ENCODE data around the gene NAALAD2.
A peak's percentile ranks its signal among the peaks of the same experiment; 100 is the strongest.
"Not testable (repeated sequence)": the region's sequence is repeated elsewhere in the genome, so short reads cannot be mapped to it uniquely, and the experiment has no call there.

Gene NAALAD2

GRCh38 chr11:90134478-90135003 is at the start of gene NAALAD2:
Gene NAALAD2 (plus strand): TSS chr11:90134663. CDS start chr11:90134759, 96 bp downstream.
- H3K27ac ChIP-seq = no peak within 1 kb of the TSS

GRCh38 chr11:90085650-90086049 is 48.8 kb upstream of the NAALAD2 start, which contains the start of gene UBTFL1:
Gene UBTFL1 (plus strand): TSS chr11:90085950. CDS start chr11:90085950, 0 bp downstream.
- not testable (repeated sequence) for H3K27ac ChIP-seq

More at GRCh38 chr11:90134478-90135003, at the start of gene NAALAD2:
- TF ChIP-seq CTCF (IDR thresholded peaks at IDR 0.05) (no peak), ZFX (IDR thresholded peaks at IDR 0.05; ENCODE audit: borderline replicate concordance) (no peak)

DNA sequence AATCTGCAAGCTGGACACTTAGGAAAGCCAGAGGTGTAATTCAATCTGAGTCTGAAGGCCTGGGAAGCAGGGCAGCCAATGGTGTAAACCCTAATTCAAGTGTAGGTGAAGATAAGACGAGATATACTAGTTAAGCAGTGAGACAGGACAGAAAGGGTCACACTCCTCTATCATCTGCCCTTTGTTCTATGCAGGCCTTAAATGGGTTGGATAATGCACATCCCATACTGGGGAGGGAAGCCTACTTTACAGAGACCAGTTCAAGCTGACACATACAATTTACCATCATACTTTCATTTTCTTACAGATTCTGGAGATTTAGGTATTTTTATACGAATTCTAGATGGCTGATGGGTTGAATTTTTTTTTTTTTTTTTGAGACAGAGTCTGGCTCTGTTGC is 45.7 kb upstream of the NAALAD2 start:
- not testable (repeated sequence) for H3K27ac ChIP-seq

- not testable (repeated sequence) for H3K27ac ChIP-seq
Measured at GRCh38 chr11:90095230-90095924, 39.1 kb upstream of the NAALAD2 start.

DNA sequence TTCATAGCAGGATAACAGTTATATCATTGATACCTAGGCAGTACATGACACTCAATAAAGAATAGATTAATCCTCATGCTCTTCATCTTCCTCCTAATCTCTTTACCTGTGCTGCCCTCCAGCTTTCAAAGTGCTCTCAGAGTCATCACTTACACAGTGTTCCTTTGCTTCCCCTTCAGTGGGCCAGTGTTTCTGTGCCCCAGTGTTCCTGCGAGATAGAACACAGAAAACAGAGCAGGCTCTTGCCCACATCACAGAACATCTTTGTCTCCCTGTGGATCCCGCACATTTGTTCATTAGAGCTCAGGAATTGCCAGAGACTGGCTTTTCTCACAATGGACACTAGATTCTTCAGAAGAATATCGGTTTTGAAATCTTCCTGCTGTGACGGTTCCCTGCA is 36.2 kb upstream of the NAALAD2 start:
- H3K27ac ChIP-seq = not testable (repeated sequence)

GRCh38 chr11:90100431-90100830 is 34.0 kb upstream of the NAALAD2 start:
- TF ChIP-seq ZFX (IDR thresholded peaks at IDR 0.05; ENCODE audit: borderline replicate concordance) (no peak), CTCF (IDR thresholded peaks at IDR 0.05) (no peak)
- no peak overlapping the region for H3K27ac ChIP-seq

GRCh38 chr11:90113541-90113940 is 20.9 kb upstream of the NAALAD2 start:
- H3K27ac ChIP-seq = no peak overlapping the region
- TF ChIP-seq ZFX (IDR thresholded peaks at IDR 0.05; ENCODE audit: borderline replicate concordance) (no peak), CTCF (IDR thresholded peaks at IDR 0.05) (peak; percentile 47)

- H3K27ac ChIP-seq = peak overlapping the region; percentile 25
- no peak for TF ChIP-seq CTCF (IDR thresholded peaks at IDR 0.05)
- TF ChIP-seq ZFX (IDR thresholded peaks at IDR 0.05; ENCODE audit: borderline replicate concordance) = no peak
Measured at GRCh38 chr11:90120191-90120590, 14.3 kb upstream of the NAALAD2 start.

DNA sequence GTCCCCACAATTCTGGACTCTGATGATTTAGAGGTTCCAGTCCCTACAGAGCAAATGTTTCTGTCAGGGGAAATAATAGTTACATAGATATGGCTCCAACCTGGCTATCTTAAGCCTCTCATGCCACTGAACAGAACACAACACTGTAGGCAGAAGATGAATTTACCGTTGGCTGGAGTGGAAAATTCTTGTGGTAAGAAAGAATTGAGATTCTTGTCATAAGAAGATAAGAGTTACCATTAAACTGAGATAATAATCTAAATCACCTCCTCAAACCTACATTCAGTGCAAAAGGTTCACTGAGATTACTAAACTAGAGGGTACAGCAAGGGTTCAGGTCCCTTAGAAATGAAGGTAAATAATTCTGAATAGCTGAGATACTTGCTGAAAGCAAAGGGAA is 10.1 kb upstream of the NAALAD2 start:
- TF ChIP-seq CTCF (IDR thresholded peaks at IDR 0.05) (no peak), ZFX (IDR thresholded peaks at IDR 0.05; ENCODE audit: borderline replicate concordance) (no peak)
- no peak overlapping the region for H3K27ac ChIP-seq
